K562 (cell line): ENCODE measurements around the gene ATP2A3. TPM values are rescaled to one million over a fixed set of nuclear protein-coding genes. Genes with fewer than 3 reads are reported as not detected.
A peak's percentile ranks its signal among the peaks of the same experiment; 100 is the strongest.

Experiments
- ATAC-seq: fragments of 200-7000 bp; cut with Tn5 transposase; 3 replicates; pipeline ENCODE4 v1.9.1; 2020; ENCODE audit warnings: moderate library complexity
- BruUV-seq: library from RNA; stranded (reverse); fragments of 400-500 nt; replicated peaks from 2 replicates; lab custom pipeline; 2021; lab: Mats Ljungman, UMichigan
- CTCF ChIA-PET: fragments of 300-600 bp; formaldehyde crosslinking; extraction: SDS; loops from one replicate; lab custom pipeline; 2021; ENCODE audit warnings: low intra/inter-chr PET ratio; lab: Yijun Ruan, JAX
- POLR2A ChIA-PET: fragments of 300-600, 350-650 bp; sonication (Branson Sonifier 250); formaldehyde crosslinking; extraction: SDS; loops from one replicate; lab custom pipeline; 2021; ENCODE audit warnings: antibody characterized with exemption, inconsistent platforms; lab: Yijun Ruan, JAX
- DNase-seq, 4 experiments: peaks; one replicate each; pipeline versions ENCODE4 v3.0.0 to v3.0.0-alpha.2; 2011 to 2018; ENCODE audit warnings: low spot score in 3 of 4, mixed read lengths in 3 of 4; ENCODE audit errors: extremely low read depth in 1 of 4
- FAIRE-seq: peaks from 2 replicates; lab custom pipeline; 2011; peaks lifted over from hg19 to GRCh38; lab: Jason Lieb, UNC
- H2AFZ ChIP-seq: 2 replicates; pipeline ENCODE4 v1.6.0; 2011; ENCODE audit warnings: low read depth, low read length, control low read depth, inconsistent platforms
- H3K27ac ChIP-seq: fragments of 200-600 bp; 3 replicates; pipeline ENCODE4 v1.8.0; 2011; ENCODE audit warnings: low read depth, mild to moderate bottlenecking, control low read depth, inconsistent platforms, low read length, moderate library complexity, mixed read lengths; ENCODE audit errors: extremely low read depth
- H3K27me3 ChIP-seq, 2 experiments: fragments of 300-600 bp in 1 of 2; 2 replicates in 1 of 2; 3 replicates in 1 of 2; pipeline versions ENCODE4 v1.6.0 to v1.8.0; 2011; ENCODE audit warnings: inconsistent platforms in 2 of 2, low read length in 2 of 2, mild to moderate bottlenecking in 1 of 2, mixed read lengths in 1 of 2, moderate library complexity in 1 of 2; ENCODE audit not compliant: control insufficient read depth in 2 of 2, insufficient read depth in 2 of 2
- H3K36me3 ChIP-seq: fragments of 300-600 bp; 3 replicates; pipeline ENCODE4 v1.8.0; 2011; ENCODE audit warnings: mild to moderate bottlenecking, low read length, inconsistent platforms; ENCODE audit not compliant: control insufficient read depth, insufficient read depth
- H3K4me1 ChIP-seq, 2 experiments: fragments of 200-600 bp in 1 of 2; replicated peaks in 1 of 2; 2 replicates in 1 of 2; 3 replicates in 1 of 2; pipeline versions ENCODE4 v1.5.1 to v1.8.0; 2011; ENCODE audit warnings: inconsistent platforms in 2 of 2, low read length in 2 of 2, mild to moderate bottlenecking in 1 of 2, mixed read lengths in 1 of 2, moderate library complexity in 1 of 2; ENCODE audit not compliant: control insufficient read depth in 2 of 2, insufficient read depth in 2 of 2
- H3K4me2 ChIP-seq: 2 replicates; pipeline ENCODE4 v1.6.1; 2011; ENCODE audit warnings: low read length, control low read depth, inconsistent platforms, mixed read lengths; ENCODE audit not compliant: insufficient read depth
- H3K4me3 ChIP-seq: fragments of 200-600 bp; sonication (generic), shearing (Covaris generic); 2 replicates; pipeline ENCODE4 v1.5.1; 2016; ENCODE audit warnings: control low read depth, inconsistent platforms
- H3K79me2 ChIP-seq: fragments of 200-600 bp; 3 replicates; pipeline ENCODE4 v1.8.0; 2011; ENCODE audit warnings: low read length, inconsistent platforms; ENCODE audit not compliant: control insufficient read depth, insufficient read depth
- H3K9ac ChIP-seq, 2 experiments: 2 replicates each; pipeline versions ENCODE4 v1.6.0 to v1.6.1; 2011; ENCODE audit warnings: low read depth in 2 of 2, low read length in 2 of 2, control low read depth in 1 of 2, inconsistent platforms in 1 of 2, mild to moderate bottlenecking in 1 of 2, mixed read lengths in 1 of 2; ENCODE audit not compliant: insufficient read depth in 1 of 2
- H3K9me1 ChIP-seq: one replicate; pipeline ENCODE4 v1.6.0; 2011; ENCODE audit warnings: inconsistent platforms, mild to moderate bottlenecking, low read length, moderate library complexity; ENCODE audit not compliant: control insufficient read depth, insufficient read depth
- H3K9me3 ChIP-seq: replicated peaks from 2 replicates; pipeline ENCODE4 v1.5.1; 2011; ENCODE audit warnings: low read depth, low read length, inconsistent platforms; ENCODE audit not compliant: control insufficient read depth, insufficient read depth
- H4K20me1 ChIP-seq: replicated peaks from 2 replicates; pipeline ENCODE4 v1.6.1; 2011; ENCODE audit warnings: low read length, inconsistent platforms, mixed read lengths; ENCODE audit not compliant: control insufficient read depth, insufficient read depth
- BCL6 ChIP-seq: fragments of 250-450 bp; sonication (Bioruptor Pico); IDR thresholded peaks from 2 replicates; pipeline ENCODE4 v1.4.0; 2020
- BHLHE40 ChIP-seq: IDR thresholded peaks from 2 replicates; pipeline ENCODE4 v1.6.1; 2011; ENCODE audit warnings: low read length, improper control_type of control experiment
- KDM5B ChIP-seq: fragments of 200-600 bp; sonication (generic); IDR thresholded peaks from 2 replicates; pipeline ENCODE4 v1.6.1; 2012; ENCODE audit warnings: low read depth, mild to moderate bottlenecking, moderate library complexity, low read length, control low read depth, inconsistent platforms; ENCODE audit not compliant: insufficient replicate concordance
- KLF6 ChIP-seq: fragments of 250-450 bp; sonication (Bioruptor Pico); IDR thresholded peaks from 2 replicates; pipeline ENCODE4 v1.4.0; 2020; ENCODE audit warnings: mild to moderate bottlenecking, moderate library complexity, borderline replicate concordance
- MEF2A ChIP-seq: IDR thresholded peaks from 2 replicates; pipeline ENCODE4 v1.6.1; 2011; ENCODE audit warnings: low read depth, mild to moderate bottlenecking, low read length, moderate library complexity; ENCODE audit not compliant: control insufficient read depth
- NR0B1 ChIP-seq: fragments of 450-650 bp; IDR thresholded peaks from one replicate; pipeline ENCODE4 v1.6.1; 2018; ENCODE audit warnings: mild to moderate bottlenecking, moderate library complexity; ENCODE audit not compliant: partially characterized antibody
- PTTG1 ChIP-seq: fragments of 450-650 bp; IDR thresholded peaks from 2 replicates; pipeline ENCODE4 v1.6.1; 2016; ENCODE audit warnings: low read depth, mild to moderate bottlenecking, missing genetic modification characterization, missing compliant biosample characterization
- SMARCA5 ChIP-seq: fragments of 450-650 bp; IDR thresholded peaks from 2 replicates; pipeline ENCODE4 v1.6.1; 2016
- WGBS: fragments of 100-300 bp; shearing (Covaris generic); methylation state at CpG from one replicate; pipeline ENCODE4 v1.1.6; 2016; ENCODE audit warnings: low coverage, mixed read lengths; ENCODE audit not compliant: insufficient coverage; ENCODE audit errors: missing lambda C conversion rate; 5-methylcytosine and 5-hydroxymethylcytosine counted together
- in situ Hi-C: fragments of 300-500 bp; cut with MboI; formaldehyde crosslinking; loops from 4 replicates; pipeline ENCODE4 v1.15.0; 2018; ENCODE audit warnings: inconsistent platforms, mixed read lengths
- intact Hi-C: fragments of 100-400 bp; cut with micrococcal nuclease; formaldehyde crosslinking; loops from 2 replicates; pipeline ENCODE4 v1.14.2; 2022
- polyA plus RNA-seq, 8 experiments: library from polyadenylated mRNA; depleted of rRNA in 4 of 8; stranded (reverse) in 5 of 8; unstranded in 3 of 8; fragments of >200 nt; fragmentation: Nextera tagmentation in 2 of 8; fragmentation: Illumina TruSeq in 1 of 8; extraction: Ambion mirVana in 2 of 8; extraction: Trizol in 1 of 8; gene quantifications; 2 replicates each; pipeline versions ENCODE4 v1.2.1 to v1.2.3, GENCODE V29; 2011 to 2014; ENCODE audit warnings: inconsistent platforms in 1 of 8, missing spikeins in 1 of 8
- total RNA-seq, 7 experiments: library from RNA; depleted of rRNA in 6 of 7; stranded (reverse); fragments of >200 nt in 6 of 7; fragmentation: Illumina TruSeq in 2 of 7; extraction: Trizol in 2 of 7; gene quantifications; 2 replicates each; pipeline versions ENCODE4 v1.2.1 to v1.2.3, GENCODE V29; 2011 to 2021; ENCODE audit warnings: low replicate concordance in 1 of 7
- TF ChIP-seq, protein P1 (sequence below): fragments of 250-450 bp; sonication (Bioruptor Pico); IDR thresholded peaks from 2 replicates; pipeline ENCODE4 v1.8.0; 2022; ENCODE audit warnings: moderate library complexity, mild to moderate bottlenecking, inconsistent platforms

ATP2A3 gene
- total and polyA plus RNA-seq, 9 of the 15 experiments (the other 6 are each of a cell fraction or from before 2014, with no cell fraction given): 0.65 to 103 (median 31.3) TPM

DNA sequence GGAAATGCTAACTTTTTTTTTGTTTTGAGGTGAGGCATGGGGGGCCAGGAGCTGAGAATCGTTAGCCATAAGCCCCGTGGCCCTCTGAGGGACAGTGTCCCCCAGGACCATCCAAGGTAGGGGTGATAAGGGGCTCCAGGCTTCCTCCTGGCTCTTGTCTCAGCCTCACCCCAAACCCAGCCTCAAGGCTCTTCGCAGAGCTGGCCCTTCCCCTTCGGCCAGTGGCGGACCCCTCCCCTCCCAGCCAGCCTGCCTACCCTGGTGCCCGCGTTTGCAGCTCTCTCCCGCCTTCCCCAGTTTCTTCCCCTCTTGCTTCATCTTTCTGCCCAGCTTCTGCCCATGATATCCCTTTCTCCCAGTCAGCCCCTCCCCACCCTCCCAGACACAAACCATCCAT, 22.7 kb upstream of the ATP2A3 start (continued):
- TF ChIP-seq KDM5B (no peak), NR0B1 (no peak), KLF6 (no peak), BCL6 (CRISPR knock-in tag) (no peak)
- TF ChIP-seq, protein P1, sequence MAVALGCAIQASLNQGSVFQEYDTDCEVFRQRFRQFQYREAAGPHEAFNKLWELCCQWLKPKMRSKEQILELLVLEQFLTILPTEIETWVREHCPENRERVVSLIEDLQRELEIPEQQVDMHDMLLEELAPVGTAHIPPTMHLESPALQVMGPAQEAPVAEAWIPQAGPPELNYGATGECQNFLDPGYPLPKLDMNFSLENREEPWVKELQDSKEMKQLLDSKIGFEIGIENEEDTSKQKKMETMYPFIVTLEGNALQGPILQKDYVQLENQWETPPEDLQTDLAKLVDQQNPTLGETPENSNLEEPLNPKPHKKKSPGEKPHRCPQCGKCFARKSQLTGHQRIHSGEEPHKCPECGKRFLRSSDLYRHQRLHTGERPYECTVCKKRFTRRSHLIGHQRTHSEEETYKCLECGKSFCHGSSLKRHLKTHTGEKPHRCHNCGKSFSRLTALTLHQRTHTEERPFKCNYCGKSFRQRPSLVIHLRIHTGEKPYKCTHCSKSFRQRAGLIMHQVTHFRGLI (CRISPR knock-in tag): no peak

DNA sequence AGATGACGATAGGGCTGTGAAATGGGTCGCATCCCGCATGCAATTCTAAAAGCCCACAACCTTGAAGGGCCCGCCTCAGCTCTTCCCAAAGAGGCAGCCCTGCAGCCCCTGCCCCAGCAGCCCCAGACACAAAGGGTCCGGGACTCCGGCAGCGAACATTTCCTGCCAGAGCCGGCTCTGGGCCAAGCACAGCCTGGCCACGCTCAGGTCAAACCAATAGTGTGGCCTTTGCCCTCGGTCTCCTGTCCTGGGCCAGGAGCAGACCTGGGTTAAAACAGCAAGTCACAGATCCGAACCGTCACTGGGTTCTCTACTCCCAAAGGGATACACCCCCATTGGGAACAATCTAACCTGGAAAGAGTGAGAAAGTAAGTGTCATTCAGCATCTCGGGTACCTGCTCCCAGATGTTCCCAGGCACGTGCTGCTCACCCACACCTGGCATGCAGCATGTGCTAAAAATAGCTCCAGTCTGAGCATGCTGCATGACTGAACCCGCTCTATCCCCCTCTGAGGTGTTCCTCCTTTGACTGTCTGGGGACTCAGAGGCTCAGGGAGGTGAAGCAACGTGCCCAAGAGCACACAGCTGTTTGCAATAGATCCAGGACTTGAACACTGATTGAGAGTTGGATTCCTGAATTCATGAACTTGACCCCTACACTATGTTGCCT, 22.2 kb upstream of the ATP2A3 start:
- CTCF ChIA-PET: no interaction called here

More for the DNA sequence above, 22.2 kb upstream of the ATP2A3 start:
- no peak for ATAC-seq
- intact Hi-C loops (no loop called here), in situ Hi-C loops (no loop called here)
- TF ChIP-seq PTTG1 (tag) (no peak), MEF2A (peak; percentile 21; the same call in 1 of the 2 replicates), SMARCA5 (no peak), BHLHE40 (peak; percentile 32; the same call in 1 of the 2 replicates)
- Histone ChIP-seq H3K4me3 (no peak overlapping the region), H3K4me2 (no peak overlapping the region), H3K36me3 (no peaks in the 10 kb centered on the region), H3K4me1 (peaks cover 8 to 40% of the 10 kb centered on the region in 2 experiments; a peak in 4 of 5 replicates), H4K20me1 (no peaks in the 10 kb centered on the region), H3K9me3 (no peaks in the 10 kb centered on the region), H2AFZ (no peak overlapping the region), H3K9me1 (no peaks in the 10 kb centered on the region), H3K27ac (no peak overlapping the region), H3K9ac (no peak overlapping the region), H3K27me3 (no peaks in the 10 kb centered on the region), H3K79me2 (no peaks in the 10 kb centered on the region)
- POLR2A ChIA-PET: interaction anchor here (0.6 to 1.1 kb wide), 4 partner anchors 9 to 308 kb away, joined by 3 read pairs; no protein-coding TSS in a partner anchor
- BruUV-seq: no TSS peak
- 43% methylated on average over 11 of the region's 16 CpGs for WGBS
- no peak for FAIRE-seq
- no peak for DNase-seq
